Endothelial cell (in vitro differentiated cells): ENCODE results near the gene KIAA1755. TPM values are rescaled to one million over a fixed set of nuclear protein-coding genes. Genes with fewer than 3 reads are reported as not detected.

Experiments used
- DNase-seq: peaks from one replicate; pipeline ENCODE4 v3.0.0; 2021; ENCODE audit warnings: low spot score
- H3K27ac Mint-ChIP-seq: one replicate; pipeline ENCODE4 v1.8.0; 2021; ENCODE audit warnings: mixed read lengths, inconsistent platforms; ENCODE audit not compliant: unreplicated experiment
- H3K27me3 Mint-ChIP-seq: one replicate; pipeline ENCODE4 v1.8.0; 2021; ENCODE audit warnings: mild to moderate bottlenecking, moderate library complexity, mixed read lengths, inconsistent platforms; ENCODE audit not compliant: unreplicated experiment
- H3K36me3 Mint-ChIP-seq: one replicate; pipeline ENCODE4 v1.8.0; 2021; ENCODE audit warnings: mild to moderate bottlenecking, low read depth, mixed read lengths, inconsistent platforms; ENCODE audit not compliant: unreplicated experiment
- H3K4me1 Mint-ChIP-seq: one replicate; pipeline ENCODE4 v1.8.0; 2021; ENCODE audit warnings: mild to moderate bottlenecking, mixed read lengths, inconsistent platforms; ENCODE audit not compliant: unreplicated experiment
- H3K4me3 Mint-ChIP-seq: one replicate; pipeline ENCODE4 v1.8.0; 2021; ENCODE audit warnings: mild to moderate bottlenecking, mixed read lengths, inconsistent platforms; ENCODE audit not compliant: unreplicated experiment
- H3K9me3 Mint-ChIP-seq: one replicate; pipeline ENCODE4 v1.8.0; 2021; ENCODE audit warnings: mixed read lengths, inconsistent platforms; ENCODE audit not compliant: unreplicated experiment
- CTCF ChIP-seq: fragments of 200-600 bp; sonication (generic); IDR thresholded peaks from one replicate; pipeline ENCODE4 v1.5.0; 2021; ENCODE audit warnings: antibody characterized with exemption; ENCODE audit not compliant: unreplicated experiment
- total RNA-seq: library from RNA; stranded (reverse); fragmentation: NEBNext Ultra II Directional; extraction: Animal tissue kit (Norgen Biotek cat#: 25700); gene quantifications from one replicate; pipeline ENCODE4 v1.2.1, GENCODE V29; 2021; ENCODE audit not compliant: unreplicated experiment

Gene KIAA1755
- total RNA-seq, 1 donor from 2014 or later: not detected

DNA sequence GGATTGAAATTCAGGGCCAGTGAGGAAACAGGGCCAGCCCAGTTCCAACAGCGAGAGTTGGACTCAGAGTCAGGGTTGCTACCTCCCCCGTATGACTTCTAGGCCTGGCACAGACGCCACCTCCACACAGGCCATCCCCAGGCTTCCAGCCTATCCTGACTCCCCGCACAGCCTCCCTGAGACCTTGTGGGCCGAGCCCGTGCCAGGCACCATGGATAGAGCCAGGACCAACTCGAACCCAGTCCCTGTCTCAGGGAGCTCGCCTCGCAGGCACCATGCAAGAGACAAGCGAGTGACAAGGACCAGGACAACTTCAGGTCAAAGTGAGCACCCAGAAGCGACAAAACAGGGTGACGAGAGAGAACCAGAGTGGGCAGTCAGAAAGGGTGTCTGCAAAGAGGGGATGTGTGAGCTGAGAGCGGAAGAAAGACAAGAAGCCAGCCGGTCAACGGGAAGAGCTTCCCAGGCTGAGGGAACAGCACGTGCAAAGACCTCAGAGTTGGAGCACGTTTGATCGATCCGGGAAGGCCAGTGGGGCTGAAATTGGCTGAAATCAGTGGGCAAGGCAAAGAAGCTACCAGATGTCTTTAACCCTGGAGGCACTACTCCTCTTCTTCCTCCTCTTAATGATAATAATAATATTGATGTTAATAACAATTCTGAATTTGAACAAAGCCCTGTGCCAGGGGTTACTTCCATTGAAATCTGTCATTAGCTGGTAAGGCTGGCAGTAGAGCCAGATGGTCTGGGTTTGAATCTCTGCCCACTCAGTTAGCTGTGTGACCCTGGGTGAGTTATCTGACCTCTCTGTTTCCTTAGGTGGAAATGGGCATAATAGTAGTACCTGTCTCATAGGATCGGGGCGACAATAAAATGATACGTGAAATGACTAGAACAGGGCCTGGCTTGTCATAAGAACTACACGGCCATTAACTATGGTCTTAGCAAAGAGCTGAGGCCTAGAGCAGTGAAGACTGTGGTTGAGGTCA, 45.0 kb downstream of the KIAA1755 start:
- peaks cover 6% of the 10 kb centered on the region for H3K27me3 Mint-ChIP-seq
- no peak for DNase-seq
- H3K27ac Mint-ChIP-seq: no peak overlapping the region
- TF ChIP-seq CTCF: no peak
- H3K4me3 Mint-ChIP-seq: no peak overlapping the region
- no peaks in the 10 kb centered on the region for H3K36me3 Mint-ChIP-seq
- no peaks in the 10 kb centered on the region for H3K9me3 Mint-ChIP-seq
- no peaks in the 10 kb centered on the region for H3K4me1 Mint-ChIP-seq

- Mint-ChIP-seq H3K27ac (no peak overlapping the region), H3K4me3 (no peak overlapping the region), H3K27me3 (peaks cover 6% of the 10 kb centered on the region), H3K36me3 (no peaks in the 10 kb centered on the region), H3K4me1 (no peaks in the 10 kb centered on the region), H3K9me3 (no peaks in the 10 kb centered on the region)
- TF ChIP-seq CTCF: peak; percentile 58
- no peak for DNase-seq
Measured at GRCh38 chr20:38214256-38215193, 46.0 kb downstream of the KIAA1755 start.

DNA sequence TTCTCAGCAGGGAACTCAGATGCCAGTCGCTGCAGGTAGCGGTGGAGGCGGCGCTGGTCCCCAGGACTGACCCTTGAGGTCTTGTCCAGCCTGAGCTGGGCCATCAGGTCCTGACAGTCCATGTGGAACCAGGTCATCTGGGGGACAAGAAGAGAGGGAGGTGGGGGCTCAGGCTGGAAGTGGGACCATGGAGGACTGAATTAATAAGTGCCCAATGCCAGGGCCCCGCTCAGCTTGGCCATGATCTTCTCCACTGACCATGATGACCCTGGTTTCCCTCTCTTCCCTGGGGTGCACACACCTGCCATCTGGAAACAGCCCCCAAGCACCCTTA, 47.0 kb downstream of the KIAA1755 start:
- Mint-ChIP-seq H3K9me3 (no peaks in the 10 kb centered on the region), H3K36me3 (no peaks in the 10 kb centered on the region), H3K27me3 (peaks cover 6% of the 10 kb centered on the region), H3K27ac (no peak overlapping the region), H3K4me1 (no peaks in the 10 kb centered on the region), H3K4me3 (no peak overlapping the region)
- TF ChIP-seq CTCF: no peak
- no peak for DNase-seq

GRCh38 chr20:38212806-38213606, 47.5 kb downstream of the KIAA1755 start:
- TF ChIP-seq CTCF: no peak
- H3K36me3 Mint-ChIP-seq: no peaks in the 10 kb centered on the region
- H3K27ac Mint-ChIP-seq: no peak overlapping the region
- no peak for DNase-seq
- H3K4me1 Mint-ChIP-seq: no peaks in the 10 kb centered on the region
- peaks cover 5% of the 10 kb centered on the region for H3K27me3 Mint-ChIP-seq
- no peak overlapping the region for H3K4me3 Mint-ChIP-seq
- H3K9me3 Mint-ChIP-seq: no peaks in the 10 kb centered on the region
